ENCODE data around the gene ANKUB1.

ANKUB1 gene

GRCh38 chr3:149739396-149739795, 53.0 kb downstream of the ANKUB1 start:
- no peak overlapping the region for H3K27ac ChIP-seq
- TF ChIP-seq CTCF (IDR thresholded peaks at IDR 0.05; ENCODE audit: low read depth, low read length): no peak
- peaks cover 23% of the 10 kb centered on the region for H3K36me3 ChIP-seq
- no peaks in the 10 kb centered on the region for H3K27me3 ChIP-seq (ENCODE audit: insufficient read depth, low read depth, severe bottlenecking)
- no peaks in the 10 kb centered on the region for H3K9me3 ChIP-seq (ENCODE audit: severe bottlenecking)
- DNase-seq: no peak
- no peak overlapping the region for H3K4me3 ChIP-seq (ENCODE audit: low read depth, low read length)

GRCh38 chr3:149738876-149739275, 53.5 kb downstream of the ANKUB1 start:
- H3K27ac ChIP-seq: no peak overlapping the region
- H3K4me3 ChIP-seq (ENCODE audit: low read depth, low read length): no peak overlapping the region
- no peaks in the 10 kb centered on the region for H3K9me3 ChIP-seq (ENCODE audit: severe bottlenecking)
- no peak for TF ChIP-seq CTCF (IDR thresholded peaks at IDR 0.05; ENCODE audit: low read depth, low read length)
- H3K27me3 ChIP-seq (ENCODE audit: insufficient read depth, low read depth, severe bottlenecking): no peaks in the 10 kb centered on the region
- DNase-seq: no peak
- peaks cover 19% of the 10 kb centered on the region for H3K36me3 ChIP-seq

- Histone ChIP-seq H3K4me3 (ENCODE audit: low read depth, low read length) (no peak overlapping the region), H3K36me3 (peaks cover 19% of the 10 kb centered on the region), H3K27ac (no peak overlapping the region), H3K27me3 (ENCODE audit: insufficient read depth, low read depth, severe bottlenecking) (no peaks in the 10 kb centered on the region), H3K9me3 (ENCODE audit: severe bottlenecking) (no peaks in the 10 kb centered on the region)
- no peak for DNase-seq
- TF ChIP-seq CTCF (IDR thresholded peaks at IDR 0.05; ENCODE audit: low read depth, low read length): no peak
Observed at GRCh38 chr3:149736953-149737205, 55.5 kb downstream of the ANKUB1 start.

- no peak for TF ChIP-seq CTCF (IDR thresholded peaks at IDR 0.05; ENCODE audit: low read depth, low read length)
- Histone ChIP-seq H3K27ac (no peak overlapping the region), H3K4me3 (ENCODE audit: low read depth, low read length) (no peak overlapping the region), H3K9me3 (ENCODE audit: severe bottlenecking) (no peaks in the 10 kb centered on the region), H3K36me3 (peaks cover 17% of the 10 kb centered on the region), H3K27me3 (ENCODE audit: insufficient read depth, low read depth, severe bottlenecking) (no peaks in the 10 kb centered on the region)
- DNase-seq: no peak
Observed at GRCh38 chr3:149736175-149736952, 56.0 kb downstream of the ANKUB1 start.

GRCh38 chr3:149732234-149732633, 60.1 kb downstream of the ANKUB1 start:
- no peaks in the 10 kb centered on the region for H3K27me3 ChIP-seq (ENCODE audit: insufficient read depth, low read depth, severe bottlenecking)
- DNase-seq: no peak
- no peak overlapping the region for H3K4me3 ChIP-seq (ENCODE audit: low read depth, low read length)
- TF ChIP-seq CTCF (IDR thresholded peaks at IDR 0.05; ENCODE audit: low read depth, low read length): no peak
- H3K27ac ChIP-seq: no peak overlapping the region
- no peaks in the 10 kb centered on the region for H3K9me3 ChIP-seq (ENCODE audit: severe bottlenecking)
- H3K36me3 ChIP-seq: no peaks in the 10 kb centered on the region

- DNase-seq: no peak
- Histone ChIP-seq H3K27me3 (ENCODE audit: insufficient read depth, low read depth, severe bottlenecking) (no peaks in the 10 kb centered on the region), H3K27ac (no peak overlapping the region), H3K4me3 (ENCODE audit: low read depth, low read length) (no peak overlapping the region), H3K9me3 (ENCODE audit: severe bottlenecking) (no peaks in the 10 kb centered on the region), H3K36me3 (no peaks in the 10 kb centered on the region)
- no peak for TF ChIP-seq CTCF (IDR thresholded peaks at IDR 0.05; ENCODE audit: low read depth, low read length)
Observed at GRCh38 chr3:149727656-149728055, 64.7 kb downstream of the ANKUB1 start.

Measured in WERI-Rb-1 (cell line).